HepG2 (cell line): Measurements from ENCODE around the gene MVK. TPM values are rescaled to one million over a fixed set of nuclear protein-coding genes. Genes with fewer than 3 reads are reported as not detected.
A peak's percentile ranks its signal among the peaks of the same experiment; 100 is the strongest.

Source experiments
- ATAC-seq: fragments of 200-7000 bp; cut with Tn5 transposase; 3 replicates; pipeline ENCODE4 v1.9.1; 2020; ENCODE audit warnings: mild to moderate bottlenecking, moderate library complexity
- BruUV-seq: library from RNA; stranded (reverse); fragments of 400-500 nt; replicated peaks from 2 replicates; lab custom pipeline; 2021; lab: Mats Ljungman, UMichigan
- CTCF ChIA-PET: fragments of 300-600 bp; formaldehyde crosslinking; extraction: SDS; loops from one replicate; lab custom pipeline; 2021; ENCODE audit warnings: low total read pairs, inconsistent platforms, low intra/inter-chr PET ratio; lab: Yijun Ruan, JAX
- POLR2A ChIA-PET: fragments of 350-600 bp; sonication (Branson Sonifier 250); formaldehyde crosslinking; loops from one replicate; lab custom pipeline; 2020; ENCODE audit warnings: antibody characterized with exemption, inconsistent platforms; lab: Yijun Ruan, JAX
- DNase-seq: peaks from one replicate; pipeline ENCODE4 v3.0.0-alpha.2; 2015; ENCODE audit warnings: low spot score
- FAIRE-seq: peaks from 3 replicates; lab custom pipeline; 2011; peaks lifted over from hg19 to GRCh38; lab: Jason Lieb, UNC
- H2AFZ ChIP-seq: one replicate; pipeline ENCODE4 v1.6.1; 2011; ENCODE audit warnings: low read length, inconsistent platforms
- H3K27ac ChIP-seq: fragments of 300-600 bp; 3 replicates; pipeline ENCODE4 v1.8.0; 2011; ENCODE audit warnings: mixed run types, mild to moderate bottlenecking, mixed read lengths, low read length, inconsistent platforms; ENCODE audit not compliant: insufficient read depth; ENCODE audit errors: extremely low read length
- H3K27me3 ChIP-seq, 2 experiments: fragments of 200-600 bp in 1 of 2; 2 replicates in 1 of 2; 3 replicates in 1 of 2; pipeline versions ENCODE4 v1.6.0 to v1.8.0; 2011; ENCODE audit warnings: low read length in 2 of 2, mild to moderate bottlenecking in 2 of 2, moderate library complexity in 2 of 2, inconsistent platforms in 1 of 2; ENCODE audit not compliant: insufficient read depth in 2 of 2, control insufficient read depth in 1 of 2
- H3K36me3 ChIP-seq, 2 experiments: fragments of 200-600 bp in 1 of 2; replicated peaks in 1 of 2; 2 replicates in 1 of 2; 3 replicates in 1 of 2; pipeline versions ENCODE4 v1.5.1 to v1.8.0; 2011; ENCODE audit warnings: low read length in 2 of 2, inconsistent platforms in 1 of 2; ENCODE audit not compliant: insufficient read depth in 2 of 2, control insufficient read depth in 1 of 2
- H3K4me1 ChIP-seq: 2 replicates; pipeline ENCODE4 v1.5.1; 2012; ENCODE audit warnings: low read length, inconsistent platforms; ENCODE audit not compliant: insufficient read depth
- H3K4me2 ChIP-seq: 2 replicates; pipeline ENCODE4 v1.6.0; 2011; ENCODE audit warnings: low read depth, low read length, inconsistent platforms
- H3K4me3 ChIP-seq, 3 experiments: fragments of 200-600 bp in 1 of 3; sonication (generic), shearing (Covaris generic) in 1 of 3; replicated peaks in 1 of 3; 2 replicates each; pipeline ENCODE4 v1.5.1; 2011 to 2016; ENCODE audit warnings: low read length in 3 of 3, inconsistent platforms in 2 of 3, low read depth in 2 of 3, mild to moderate bottlenecking in 2 of 3, control low read depth in 1 of 3, mixed read lengths in 1 of 3; ENCODE audit not compliant: insufficient read depth in 1 of 3
- H3K79me2 ChIP-seq: one replicate; pipeline ENCODE4 v1.6.1; 2011; ENCODE audit warnings: low read length, inconsistent platforms; ENCODE audit not compliant: insufficient read depth
- H3K9ac ChIP-seq: 2 replicates; pipeline ENCODE4 v1.6.0; 2011; ENCODE audit warnings: mild to moderate bottlenecking, low read depth, low read length, inconsistent platforms; ENCODE audit not compliant: insufficient read depth
- H3K9me3 ChIP-seq: 2 replicates; pipeline ENCODE4 v1.5.1; 2012; ENCODE audit warnings: mild to moderate bottlenecking, low read length
- H4K20me1 ChIP-seq: 2 replicates; pipeline ENCODE4 v1.6.0; 2011; ENCODE audit warnings: inconsistent platforms, mild to moderate bottlenecking, low read length, moderate library complexity; ENCODE audit not compliant: insufficient read depth
- ADNP ChIP-seq: sonication (generic); formaldehyde crosslinking; IDR thresholded peaks from 2 replicates; pipeline ENCODE4 v1.4.0; 2020; ENCODE audit warnings: missing genetic modification reagents
- AGO2 ChIP-seq: fragments of 200-400 bp; formaldehyde crosslinking; optimal IDR thresholded peaks from 2 replicates; pipeline ENCODE3; 2017; ENCODE audit warnings: mild to moderate bottlenecking, low read depth, low read length, moderate library complexity
- FOXJ3 ChIP-seq: sonication (generic); formaldehyde crosslinking; IDR thresholded peaks from 2 replicates; pipeline ENCODE4 v1.4.0; 2020; ENCODE audit warnings: missing genetic modification reagents, mild to moderate bottlenecking, borderline replicate concordance
- HNRNPL ChIP-seq: fragments of 200-400 bp; formaldehyde crosslinking; IDR thresholded peaks from 2 replicates; pipeline ENCODE4 v1.6.1; 2017; ENCODE audit warnings: mild to moderate bottlenecking, low read depth, low read length
- NRL ChIP-seq: sonication (generic); formaldehyde crosslinking; IDR thresholded peaks from 2 replicates; pipeline ENCODE4 v1.5.0; 2020; ENCODE audit warnings: missing genetic modification reagents, mild to moderate bottlenecking, moderate library complexity, borderline replicate concordance
- RBFOX2 ChIP-seq: fragments of 200-400 bp; formaldehyde crosslinking; IDR thresholded peaks from 2 replicates; pipeline ENCODE4 v1.6.1; 2017; ENCODE audit warnings: low read depth, mild to moderate bottlenecking, low read length
- SP4 ChIP-seq: sonication (generic); formaldehyde crosslinking; IDR thresholded peaks from 2 replicates; pipeline ENCODE4 v1.8.1; 2023; ENCODE audit warnings: mild to moderate bottlenecking, missing genetic modification reagents
- ZNF263 ChIP-seq: sonication (generic); formaldehyde crosslinking; IDR thresholded peaks from 2 replicates; pipeline ENCODE4 v1.4.0; 2020; ENCODE audit warnings: missing genetic modification reagents
- ZNF563 ChIP-seq: sonication (generic); formaldehyde crosslinking; IDR thresholded peaks from 2 replicates; pipeline ENCODE4 v1.8.0; 2022; ENCODE audit warnings: mild to moderate bottlenecking, moderate library complexity, missing genetic modification reagents
- WGBS: methylation state at CpG from one replicate; pipeline ENCODE4 v1.1.6; 2017; ENCODE audit warnings: low lambda C conversion rate; 5-methylcytosine and 5-hydroxymethylcytosine counted together
- in situ Hi-C: cut with HindIII; loops from 2 replicates; pipeline ENCODE4 v1.10.0; 2017; ENCODE audit warnings: low pct_unique_long_range_greater_than_20kb; ENCODE audit not compliant: extremely low pct_ligation_motif_present
- intact Hi-C: fragments of 100-400 bp; cut with micrococcal nuclease; formaldehyde crosslinking; loops from one replicate; pipeline ENCODE4 v1.10.0; 2022; ENCODE audit not compliant: unreplicated experiment
- polyA plus RNA-seq, 8 experiments: library from polyadenylated mRNA; depleted of rRNA in 3 of 8; stranded (reverse) in 7 of 8; unstranded in 1 of 8; fragments of >200 nt; fragmentation: Illumina TruSeq in 4 of 8; extraction: Trizol in 4 of 8; gene quantifications; 2 replicates each; pipeline versions ENCODE4 v1.2.1 to v1.2.3, GENCODE V29; 2011 to 2016; ENCODE audit warnings: low read depth in 4 of 8, missing spikeins in 1 of 8, mixed read lengths in 1 of 8; ENCODE audit not compliant: insufficient read depth in 1 of 8
- total RNA-seq, 5 experiments: library from RNA; depleted of rRNA; stranded (reverse); fragments of >200 nt; fragmentation: Illumina TruSeq; extraction: Trizol; gene quantifications; 2 replicates each; pipeline ENCODE4 v1.2.3, GENCODE V29; 2016; ENCODE audit warnings: low read depth in 1 of 5

The MVK gene
- total and polyA plus RNA-seq, 2 of the 13 experiments (the other 11 are each of a cell fraction or from before 2014, with no cell fraction given): 11.6 to 66.9 TPM

DNA sequence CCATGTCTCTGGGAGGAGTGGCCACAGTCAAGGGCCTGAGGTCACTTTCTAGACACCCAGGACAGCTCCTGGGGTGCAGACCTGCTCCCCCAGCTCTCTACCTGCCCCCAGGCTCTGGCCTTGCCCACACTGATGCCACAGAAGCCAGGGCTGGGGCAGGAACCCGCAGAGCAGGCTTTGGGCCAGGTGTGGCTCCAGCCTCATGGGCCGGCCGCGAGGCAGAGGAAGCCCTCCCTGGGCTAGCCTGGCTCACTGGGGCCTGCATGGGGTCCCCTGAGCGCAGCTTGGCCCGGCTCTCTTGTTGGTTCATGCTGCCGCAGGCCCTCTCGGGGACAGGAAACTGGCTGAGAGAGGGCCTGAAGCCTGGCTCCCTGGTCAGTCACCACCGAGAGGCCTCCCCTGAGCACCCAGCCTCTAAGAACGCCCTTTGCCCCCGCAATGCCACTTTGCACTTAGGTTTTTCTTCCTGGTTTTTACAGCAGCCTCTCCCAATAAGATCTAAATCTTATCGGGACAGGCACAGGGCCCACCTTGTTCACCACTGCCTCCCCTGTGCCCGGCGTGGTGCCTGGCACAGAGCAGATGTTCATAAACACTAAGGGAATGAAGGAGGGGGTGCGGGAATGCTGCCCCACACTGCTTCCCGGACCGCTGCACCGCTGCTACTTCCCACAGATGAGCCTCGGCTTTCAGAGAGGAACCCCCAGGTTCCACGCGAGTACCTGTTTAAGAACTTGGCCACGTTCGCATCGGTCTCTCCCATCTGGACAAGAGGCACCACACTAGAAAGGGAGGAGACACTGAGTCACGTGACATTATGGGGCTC is 15.0 kb upstream of the MVK start:
- in situ Hi-C loops: no loop called here
- Histone ChIP-seq H3K27ac (no peak overlapping the region), H2AFZ (no peak overlapping the region), H3K9me3 (no peaks in the 10 kb centered on the region), H3K4me2 (no peak overlapping the region), H4K20me1 (no peaks in the 10 kb centered on the region)
- ATAC-seq: no peak; the same call in 2 of the 3 replicates
- CTCF ChIA-PET: no interaction called here
- TF ChIP-seq ADNP (CRISPR knock-in tag): no peak
- TF ChIP-seq HNRNPL: 0 out of 2 replicates have a peak, but pooled peaks have one; percentile 55
- no peak for TF ChIP-seq FOXJ3
- peak; percentile 19; the same call in 1 of the 2 replicates for TF ChIP-seq RBFOX2
- TF ChIP-seq ZNF263: peak; percentile 47; the same call in 1 of the 2 replicates
- no peak for TF ChIP-seq ZNF563 (CRISPR knock-in tag)
- no peak for TF ChIP-seq NRL (CRISPR knock-in tag)
- peak; percentile 52 for TF ChIP-seq AGO2
- 0 out of 2 replicates have a peak, but pooled peaks have one; percentile 20 for TF ChIP-seq SP4 (CRISPR knock-in tag)
- TF ChIP-seq, all 625 proteins: peak for 5
- no TSS peak for BruUV-seq
- no peaks in the 10 kb centered on the region for H3K79me2 ChIP-seq
- H3K4me1 ChIP-seq: peaks cover 49% of the 10 kb centered on the region
- H3K27me3 ChIP-seq: peaks cover 0 to 5% of the 10 kb centered on the region in 2 experiments; a peak in 2 of 5 replicates
- no peak for FAIRE-seq
- peaks cover 2 to 22% of the 10 kb centered on the region in 2 experiments; a peak in 3 of 5 replicates for H3K36me3 ChIP-seq
- no peak overlapping the region for H3K9ac ChIP-seq
- intact Hi-C loops: no loop called here
- H3K4me3 ChIP-seq: no peak overlapping the region
- POLR2A ChIA-PET: no interaction called here
- DNase-seq: no peak
- 86% methylated on average over 12 of the region's 25 CpGs for WGBS
